HG02642 (cell line): ENCODE data around the gene RSBN1L.
"Not testable (repeated sequence)": the region's sequence is repeated elsewhere in the genome, so short reads cannot be mapped to it uniquely, and the experiment has no call there.

Source experiments
- ATAC-seq: cut with Tn5 transposase; IDR thresholded peaks from one replicate; pipeline ENCODE4 v1.9.1; 2021; ENCODE audit warnings: mild to moderate bottlenecking; ENCODE audit not compliant: unreplicated experiment, poor library complexity

Gene RSBN1L

GRCh38 chr7:77687100-77687746 lies 9.0 kb upstream of the RSBN1L start:
- no peak for ATAC-seq

GRCh38 chr7:77687747-77688144 lies 8.5 kb upstream of the RSBN1L start:
- peak; percentile 59 for ATAC-seq

- ATAC-seq, result no peak
Measured at GRCh38 chr7:77690289-77690688, 6.0 kb upstream of the RSBN1L start.

GRCh38 chr7:77691892-77692491 lies 4.3 kb upstream of the RSBN1L start:
- no peak for ATAC-seq

- ATAC-seq, result no peak
Measured at GRCh38 chr7:77693830-77694583, 2.3 kb upstream of the RSBN1L start.

- peak; percentile 34 for ATAC-seq
Measured at GRCh38 chr7:77696643-77697534, 630 bp downstream of the RSBN1L start.

- no peak for ATAC-seq
Measured at GRCh38 chr7:77697535-77697831, 1.2 kb downstream of the RSBN1L start.

GRCh38 chr7:77698042-77698625 lies 1.9 kb downstream of the RSBN1L start:
- no peak for ATAC-seq

- peak; percentile 27 for ATAC-seq
Measured at GRCh38 chr7:77699056-77699455, 2.8 kb downstream of the RSBN1L start.

GRCh38 chr7:77702513-77702912 lies 6.3 kb downstream of the RSBN1L start:
- no peak for ATAC-seq

- ATAC-seq, result no peak
Measured at GRCh38 chr7:77702968-77703472, 6.8 kb downstream of the RSBN1L start.

GRCh38 chr7:77703669-77704068 lies 7.4 kb downstream of the RSBN1L start:
- not testable (repeated sequence) for ATAC-seq

- ATAC-seq, result no peak
Measured at GRCh38 chr7:77707504-77707992, 11.3 kb downstream of the RSBN1L start.

- ATAC-seq, result no peak
Measured at GRCh38 chr7:77710067-77710466, 13.8 kb downstream of the RSBN1L start.

GRCh38 chr7:77710861-77711260 lies 14.6 kb downstream of the RSBN1L start:
- no peak for ATAC-seq

- no peak for ATAC-seq
Measured at GRCh38 chr7:77714195-77714594, 17.9 kb downstream of the RSBN1L start.

- not testable (repeated sequence) for ATAC-seq
Measured at GRCh38 chr7:77714931-77715330, 18.7 kb downstream of the RSBN1L start.

GRCh38 chr7:77716804-77717203 lies 20.5 kb downstream of the RSBN1L start:
- ATAC-seq, result no peak

GRCh38 chr7:77717566-77717965 lies 21.3 kb downstream of the RSBN1L start:
- ATAC-seq, result not testable (repeated sequence)

- no peak for ATAC-seq
Measured at GRCh38 chr7:77727527-77727926, 31.3 kb downstream of the RSBN1L start.
